Inflammatory macrophage (primary cell): ENCODE data around the gene ZNF521.

Source experiments
- DNase-seq, 2 donors: peaks; one replicate each; pipeline ENCODE4 v3.0.0-alpha.2; 2020 to 2022

The ZNF521 gene

DNA sequence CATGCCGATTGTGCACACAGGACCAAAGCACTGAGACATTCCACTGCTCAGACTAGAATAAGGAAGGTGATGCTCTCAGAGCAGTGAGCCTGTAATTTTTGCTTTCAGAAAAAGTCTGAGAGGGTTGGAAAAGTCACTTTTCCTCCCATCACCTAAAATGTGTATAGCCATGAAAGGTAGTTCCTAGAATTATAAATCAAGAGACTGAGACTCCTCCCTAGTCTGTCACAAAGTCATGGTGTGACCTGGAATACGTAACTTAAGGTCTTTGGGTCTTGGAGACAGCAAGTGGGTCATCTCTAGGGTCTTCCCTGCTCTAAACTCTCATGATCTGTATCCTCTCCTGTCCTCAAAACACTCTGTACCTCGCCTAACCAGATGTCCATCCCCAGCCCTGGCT, 16.9 kb downstream of the ZNF521 start:
- no peak for DNase-seq

DNA sequence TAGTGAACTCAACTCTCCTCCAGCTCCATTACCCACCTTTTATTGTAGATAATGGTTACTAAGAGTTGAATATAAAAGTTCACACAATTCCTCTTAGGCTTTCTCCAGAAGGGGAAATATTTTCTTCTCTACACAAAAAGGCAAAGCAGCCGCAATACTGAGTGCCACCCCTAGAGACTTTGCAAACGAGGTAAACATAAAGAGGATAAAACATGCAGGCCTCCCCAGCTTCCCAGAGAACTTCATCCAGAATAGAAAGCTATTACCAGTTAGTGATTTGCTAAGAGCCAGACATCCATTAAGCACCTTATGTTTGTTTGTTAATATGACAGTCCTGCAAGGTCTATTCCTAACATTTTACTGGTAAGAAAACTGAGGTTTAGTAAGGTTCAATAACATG, 17.4 kb downstream of the ZNF521 start:
- DNase-seq = no peak

DNA sequence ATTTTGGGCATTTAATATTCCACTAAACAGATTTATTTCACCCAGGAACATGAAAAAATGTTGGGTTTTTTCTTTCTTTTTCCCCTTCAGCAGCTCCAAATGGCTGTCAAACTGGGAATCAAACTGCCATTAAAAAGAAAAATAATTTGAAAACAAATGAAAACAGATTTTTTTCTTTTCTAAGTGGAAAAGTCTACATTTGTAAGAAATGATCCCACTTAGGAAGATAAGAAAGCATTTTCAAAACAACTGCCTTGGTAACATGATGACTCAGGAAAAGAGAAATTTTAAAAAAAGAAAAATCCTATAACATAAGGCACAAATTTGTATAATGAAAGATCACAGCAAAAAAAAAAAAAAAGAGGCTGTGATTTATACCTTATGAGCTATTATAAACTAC, 20.0 kb downstream of the ZNF521 start:
- DNase-seq = no peak

DNA sequence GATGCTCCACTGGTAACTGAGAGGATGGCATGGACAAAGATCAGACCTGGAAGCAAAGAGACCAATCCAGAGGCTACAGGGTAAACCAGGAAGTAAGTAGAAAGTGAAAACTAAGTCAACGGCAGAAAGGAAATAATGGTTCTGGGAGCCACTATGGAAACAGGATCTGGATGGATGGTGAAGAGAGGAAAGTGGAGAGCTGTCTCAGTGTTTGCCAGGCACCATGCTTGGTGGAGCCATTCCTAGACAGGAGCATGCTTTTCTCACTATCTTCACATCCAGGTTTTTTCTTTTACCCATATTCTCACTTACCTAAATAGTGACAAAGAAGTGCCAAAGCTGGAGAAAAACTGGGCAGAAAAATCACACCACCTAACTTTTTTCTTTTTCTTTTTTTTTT, 22.2 kb downstream of the ZNF521 start:
- no peak for DNase-seq

DNA sequence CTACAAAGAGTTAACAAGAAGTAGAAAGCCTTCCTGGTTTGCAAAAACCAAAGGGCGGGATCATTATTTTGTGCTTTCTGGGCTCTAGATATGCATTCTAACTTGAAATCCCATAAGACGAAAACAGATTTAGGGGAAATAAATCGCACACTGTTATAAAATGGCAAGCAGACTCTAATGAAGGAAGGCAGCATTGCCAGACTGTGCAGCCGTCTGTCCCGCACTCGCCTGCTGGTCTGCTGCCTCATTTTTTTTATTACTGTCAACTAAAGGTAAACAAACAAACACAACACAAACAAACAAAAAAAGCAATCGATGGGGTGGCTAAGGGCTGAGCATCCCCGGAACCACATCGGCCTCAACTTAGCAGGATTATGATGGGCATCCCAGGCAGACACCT, 24.4 kb downstream of the ZNF521 start:
- no peak for DNase-seq

DNA sequence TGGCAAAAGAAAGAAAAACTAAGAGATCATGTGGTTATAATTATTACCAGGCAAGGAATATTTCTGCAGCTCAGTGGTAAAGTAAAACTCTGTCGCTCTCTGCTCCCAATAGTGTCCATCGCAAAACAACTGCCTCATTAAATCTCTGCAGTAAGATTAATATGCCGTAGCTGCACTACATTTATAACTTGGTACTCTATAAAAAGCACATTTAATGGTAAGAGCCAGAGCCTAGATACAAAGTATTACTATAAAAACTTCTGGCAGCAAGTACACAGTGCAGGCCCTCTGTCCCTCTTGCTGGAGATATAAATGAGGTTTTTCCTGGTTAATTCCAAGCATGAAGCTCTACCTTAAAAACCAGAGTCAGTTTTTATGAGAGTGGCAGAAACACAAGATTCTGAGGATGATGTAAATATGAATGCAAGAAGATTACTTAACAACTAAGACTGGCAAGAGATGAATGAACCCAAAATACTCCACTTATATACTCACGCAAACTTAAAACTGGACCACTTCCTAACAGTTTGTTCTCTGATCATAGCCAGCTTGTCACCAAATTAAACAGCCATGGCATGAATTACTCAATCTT, 25.5 kb downstream of the ZNF521 start:
- no peak for DNase-seq

DNA sequence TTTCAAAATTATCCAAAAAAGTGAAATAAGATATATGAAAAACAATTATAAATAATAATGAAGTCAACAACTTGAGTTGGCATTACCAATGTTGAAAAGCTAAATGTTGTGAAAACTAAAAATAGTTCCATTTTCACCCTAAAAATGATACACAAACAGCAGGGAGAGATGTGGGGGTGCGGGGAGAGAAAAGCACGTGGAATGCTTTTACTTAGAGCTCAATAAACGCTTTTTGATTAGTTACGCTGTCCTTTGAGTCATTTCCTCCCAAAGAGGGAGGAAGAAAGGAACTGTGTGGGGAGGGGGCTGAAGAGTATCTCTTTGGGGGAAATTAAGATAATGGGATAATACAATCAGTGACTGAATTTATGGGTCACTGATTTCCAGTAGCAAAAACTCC, 29.2 kb downstream of the ZNF521 start:
- DNase-seq = no peak

DNA sequence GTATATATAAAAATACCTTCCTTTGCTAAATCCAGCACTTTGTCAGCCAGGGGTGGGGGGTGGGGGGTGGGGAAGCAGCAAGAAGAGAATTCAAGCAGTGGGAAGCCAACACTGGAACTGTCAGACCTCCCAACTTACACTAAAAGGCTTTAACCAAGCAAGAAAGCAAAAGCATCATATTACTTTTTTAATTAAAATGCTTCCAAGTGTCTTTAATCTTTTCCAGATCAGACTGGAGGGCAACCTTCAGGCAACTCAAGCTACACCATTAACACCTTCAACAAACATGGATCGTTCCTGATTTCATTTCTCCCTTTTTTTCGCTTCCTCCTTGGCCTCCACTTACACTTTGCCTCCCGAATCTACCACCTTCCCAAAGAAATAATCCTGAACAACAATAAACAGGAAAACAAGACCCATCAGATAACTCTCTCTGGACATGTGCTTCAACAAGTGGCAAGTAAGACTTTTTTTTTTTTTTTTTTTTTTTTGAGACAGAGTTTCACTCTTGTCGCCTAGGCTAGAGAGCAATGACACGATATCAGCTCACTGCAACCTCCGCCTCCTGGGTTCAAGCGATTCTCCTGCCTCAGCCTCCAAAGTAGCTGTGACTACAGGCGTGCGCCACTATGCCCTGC, 35.5 kb downstream of the ZNF521 start:
- no peak for DNase-seq

DNA sequence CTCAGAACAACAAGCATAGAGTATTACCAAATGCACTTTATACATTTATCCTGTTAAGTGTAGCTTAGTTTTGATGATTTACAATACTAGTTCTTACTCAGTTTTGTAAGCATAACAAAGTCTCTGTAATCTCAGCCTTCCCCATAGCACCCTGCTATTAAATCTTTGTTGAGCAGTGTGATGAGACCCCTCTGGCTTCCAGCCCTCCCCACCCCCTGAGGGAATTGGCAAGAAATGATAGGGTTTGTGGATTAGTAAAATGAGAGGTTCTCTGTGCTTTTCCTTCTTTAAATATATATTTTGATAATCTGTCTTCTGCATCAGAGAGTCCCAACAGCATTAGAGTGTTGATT, 37.2 kb downstream of the ZNF521 start:
- DNase-seq = no peak

DNA sequence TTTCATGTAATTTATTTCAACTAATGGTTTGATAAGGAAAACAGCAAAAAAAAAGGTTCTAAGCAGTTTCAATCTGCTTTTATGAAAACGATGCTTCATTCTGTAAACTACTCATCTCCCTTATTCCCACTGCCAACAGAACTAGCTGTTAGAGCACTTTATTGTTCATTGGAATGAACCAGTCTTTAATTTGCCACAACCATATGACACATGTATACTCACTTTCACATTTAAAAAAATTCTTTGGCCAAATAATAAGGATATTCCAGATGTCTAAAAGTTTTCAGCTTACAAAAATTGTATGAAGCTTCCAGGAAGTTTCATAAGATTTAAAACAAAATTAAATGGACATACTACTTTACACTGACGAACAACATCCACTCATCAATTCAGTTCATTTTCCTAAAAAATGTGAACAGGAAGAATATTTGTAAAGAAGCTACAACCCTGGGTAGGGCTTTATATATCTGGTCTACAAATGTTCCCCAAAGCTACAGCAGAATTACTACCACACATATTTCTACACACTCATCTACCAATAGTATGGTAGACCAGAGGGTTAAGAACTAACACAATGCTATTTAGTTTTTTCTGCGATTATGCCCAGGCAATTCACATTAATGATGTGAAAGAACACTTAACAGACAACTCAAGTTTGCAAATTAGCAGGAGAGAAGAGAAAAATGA, 37.7 kb downstream of the ZNF521 start:
- no peak for DNase-seq

DNA sequence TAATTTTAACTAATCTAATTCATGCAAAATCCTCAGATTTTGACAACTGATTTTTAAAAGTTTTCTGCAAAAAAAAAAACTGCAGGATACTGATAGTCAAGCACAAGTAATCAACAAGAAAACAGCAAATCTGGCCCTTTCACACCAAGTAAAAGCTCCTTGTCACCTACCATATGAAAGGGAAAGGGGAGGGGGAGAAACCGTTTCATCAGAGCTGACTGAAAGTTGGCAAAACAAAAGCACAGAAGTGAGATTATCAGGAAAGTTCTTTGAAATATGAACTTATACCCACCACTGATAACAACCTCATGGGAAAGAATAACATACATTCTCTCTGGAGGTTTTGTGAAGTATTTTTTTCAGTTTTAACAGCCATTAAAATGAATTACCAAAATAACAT, 38.7 kb downstream of the ZNF521 start:
- no peak for DNase-seq

DNA sequence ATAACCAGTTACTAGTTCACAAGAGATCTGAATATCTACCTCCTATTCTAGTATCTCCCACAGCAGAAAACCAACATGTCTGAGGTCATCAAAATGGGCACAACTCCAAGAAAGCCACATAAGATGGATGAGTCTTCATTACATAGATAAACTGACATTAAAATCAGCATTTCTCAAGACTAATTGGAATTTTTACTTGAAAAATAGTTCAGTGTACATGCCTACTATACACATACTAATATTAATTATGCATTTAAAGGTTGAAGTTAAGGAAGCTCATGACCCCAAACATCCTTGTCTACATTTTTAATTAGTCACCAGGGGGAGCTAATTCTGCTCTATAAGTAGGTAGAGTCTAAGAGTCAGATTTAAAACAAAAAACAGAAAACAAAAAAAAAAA, 41.9 kb downstream of the ZNF521 start:
- peak in 1 of 2 donors; percentile 27 for DNase-seq

DNA sequence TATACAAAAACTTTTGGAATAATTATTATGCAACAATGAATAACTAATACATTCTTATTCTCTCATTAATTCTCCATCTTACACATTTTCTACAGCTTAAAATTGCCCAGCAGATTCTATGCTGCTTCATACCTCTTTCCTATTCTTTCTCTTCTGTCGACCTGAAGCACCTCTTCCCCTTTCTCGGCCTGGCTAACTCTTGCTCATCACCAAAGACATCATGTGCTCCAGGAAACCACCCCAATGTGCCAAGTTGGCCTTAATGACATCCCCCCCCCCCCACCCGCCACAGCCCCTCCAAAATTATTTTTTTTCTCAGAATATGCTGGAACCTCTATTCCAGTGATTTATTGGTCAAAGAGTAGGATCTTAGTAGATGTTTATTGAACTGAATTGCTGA, 43.6 kb downstream of the ZNF521 start:
- no peak for DNase-seq

DNA sequence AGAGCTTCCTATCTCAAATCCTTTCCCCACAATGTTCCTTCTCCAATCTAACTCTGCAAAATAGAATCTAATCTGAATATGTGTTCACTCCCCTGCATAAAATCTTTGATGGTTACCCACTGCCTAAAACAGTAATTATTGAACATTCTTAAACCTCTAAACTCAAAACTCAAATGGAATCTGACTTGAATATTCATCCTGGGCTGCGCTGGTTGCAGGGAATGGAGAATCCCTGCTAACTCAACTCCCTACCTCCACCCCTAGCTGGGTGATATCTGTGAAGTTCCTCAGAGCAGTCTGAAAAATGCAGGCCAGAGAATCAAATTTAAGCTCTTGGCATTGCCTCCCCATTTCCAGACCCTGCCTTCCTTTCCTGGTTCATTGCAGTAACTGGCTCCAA, 44.8 kb downstream of the ZNF521 start:
- DNase-seq = no peak

DNA sequence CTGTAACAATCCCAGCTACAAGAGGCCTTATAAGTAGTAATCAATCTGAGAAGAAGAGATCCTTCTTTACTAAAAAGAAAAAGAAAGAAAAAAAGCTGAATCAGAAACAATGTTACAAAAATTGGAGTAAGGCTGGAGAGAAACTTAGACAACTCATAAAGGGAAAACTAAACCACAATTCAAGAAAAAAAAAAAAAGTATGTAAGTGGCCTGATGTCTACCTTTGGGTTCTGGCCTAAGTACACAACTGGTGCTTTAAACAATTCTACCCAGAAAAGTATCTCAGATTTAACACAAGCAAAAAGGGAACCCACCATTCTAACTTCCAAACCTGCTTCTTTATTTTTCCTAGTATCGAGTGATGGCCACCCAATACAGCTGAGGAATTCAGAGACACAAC, 45.3 kb downstream of the ZNF521 start:
- DNase-seq = no peak

DNA sequence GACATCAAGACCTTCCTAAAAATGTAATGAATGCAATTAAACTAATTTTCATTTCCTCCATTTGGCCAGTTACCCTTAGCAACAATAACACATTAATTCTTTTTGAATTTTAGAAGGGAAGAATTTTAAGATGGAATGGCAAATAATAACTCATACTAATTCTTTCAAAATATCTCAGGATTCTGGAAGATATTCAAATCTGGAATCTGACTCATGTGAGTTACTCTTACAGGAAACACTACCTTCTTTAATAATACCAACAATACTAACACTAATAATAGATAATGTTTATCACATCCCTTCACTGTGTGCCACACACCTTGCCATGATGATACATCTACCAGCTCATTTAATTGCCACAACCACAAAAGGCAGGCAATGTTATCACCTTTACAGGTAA, 46.4 kb downstream of the ZNF521 start:
- no peak for DNase-seq

DNA sequence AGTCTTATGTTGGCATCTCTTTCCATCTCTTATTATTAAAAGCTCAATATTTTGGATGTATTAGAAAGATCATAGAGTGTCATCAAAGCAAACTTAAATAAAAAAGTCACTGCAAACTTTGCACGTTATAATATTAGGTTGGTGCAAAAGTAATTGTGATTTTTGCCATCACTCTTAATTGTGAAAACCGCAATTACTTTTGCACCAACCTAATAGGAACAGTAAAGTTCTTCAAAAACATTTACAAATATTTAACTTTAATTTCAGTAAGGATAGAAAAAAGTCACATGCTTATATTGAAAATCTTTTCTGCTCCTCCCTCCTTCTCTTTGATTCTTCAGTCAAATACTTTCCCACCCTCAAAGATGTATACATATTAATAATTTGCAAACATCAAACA, 51.5 kb downstream of the ZNF521 start:
- no peak for DNase-seq

DNA sequence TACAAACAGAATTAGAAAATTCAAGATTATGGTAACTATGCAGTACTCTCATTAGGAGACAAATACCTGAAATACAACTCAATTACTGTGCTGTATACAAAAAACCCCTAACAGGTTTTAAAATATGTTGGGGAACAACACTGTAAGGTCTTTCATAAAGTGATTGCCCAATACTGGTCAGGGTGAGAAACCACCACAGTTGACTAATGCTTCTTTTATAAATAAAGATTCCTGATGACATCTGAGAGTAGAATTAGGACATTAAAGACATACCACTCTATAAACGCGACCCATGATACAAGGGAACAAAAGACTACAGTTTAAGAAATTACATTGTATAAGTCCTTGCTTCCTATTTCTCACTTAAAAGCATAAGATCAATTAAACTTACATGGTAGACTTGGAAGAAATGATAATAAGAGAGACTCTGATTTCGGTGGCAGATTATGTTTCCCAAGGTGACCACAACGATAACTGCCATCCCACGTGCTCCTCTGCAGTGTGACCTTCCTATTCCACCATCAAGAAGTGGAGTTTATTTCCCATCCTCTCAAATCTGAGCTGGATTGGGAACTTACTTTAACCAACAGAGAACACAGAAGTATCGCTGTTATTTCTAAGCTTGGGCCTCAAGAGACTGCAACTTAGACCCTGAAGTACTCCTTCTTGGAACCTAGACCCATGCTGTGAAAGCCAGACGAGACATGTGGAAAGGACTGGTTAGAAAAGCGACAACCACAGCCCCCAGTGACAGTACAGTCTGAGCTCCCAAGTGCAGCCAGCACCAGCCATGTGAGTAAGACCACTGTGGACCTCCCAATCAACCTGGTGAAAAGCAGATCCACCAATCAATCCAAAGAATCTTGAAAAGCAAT, 52.3 kb downstream of the ZNF521 start:
- peak; percentile 63 to 79 for DNase-seq

DNA sequence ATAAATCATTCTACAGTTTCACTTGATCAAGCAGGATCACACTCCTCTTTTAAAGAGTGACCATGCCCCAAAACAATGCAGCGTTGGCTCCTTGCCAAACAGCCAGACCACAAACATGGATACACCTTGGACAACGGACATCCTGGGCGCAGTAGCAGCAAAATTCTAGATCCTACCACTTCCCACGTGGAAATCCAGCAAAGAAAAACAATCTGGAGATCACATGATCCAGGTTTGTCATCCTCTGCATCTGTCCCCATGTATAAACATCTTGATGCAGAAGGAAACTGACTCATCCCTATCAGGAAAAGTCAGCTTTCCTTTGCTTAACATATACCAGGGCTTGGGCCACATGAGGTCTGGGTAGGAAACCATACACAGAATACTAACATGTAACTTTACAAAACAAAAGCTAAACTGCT, 53.1 kb downstream of the ZNF521 start:
- peak; percentile 49 to 60 for DNase-seq

DNA sequence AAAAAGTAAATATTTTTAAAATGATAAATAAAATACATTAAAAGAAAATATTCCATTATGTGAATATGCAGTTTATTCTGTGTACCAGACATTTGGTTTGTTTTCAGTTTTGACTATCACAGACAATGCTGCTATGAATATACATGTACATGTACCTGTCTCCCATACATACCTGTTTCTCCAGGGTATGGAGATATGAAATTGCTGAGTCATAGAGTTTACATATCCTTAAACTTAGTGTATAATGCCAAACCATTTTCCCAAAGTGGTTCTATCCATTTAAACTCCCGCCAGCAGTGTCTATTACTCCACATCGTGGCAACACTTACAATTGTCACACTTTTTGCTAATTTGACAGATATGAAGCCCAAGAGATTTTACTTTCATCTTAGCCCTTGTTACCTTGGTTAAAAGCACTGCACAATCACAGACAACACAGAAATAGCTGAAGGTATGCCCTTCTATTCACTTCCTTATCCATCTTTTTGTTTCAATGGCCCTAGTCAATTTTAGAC, 56.3 kb downstream of the ZNF521 start:
- no peak for DNase-seq

DNA sequence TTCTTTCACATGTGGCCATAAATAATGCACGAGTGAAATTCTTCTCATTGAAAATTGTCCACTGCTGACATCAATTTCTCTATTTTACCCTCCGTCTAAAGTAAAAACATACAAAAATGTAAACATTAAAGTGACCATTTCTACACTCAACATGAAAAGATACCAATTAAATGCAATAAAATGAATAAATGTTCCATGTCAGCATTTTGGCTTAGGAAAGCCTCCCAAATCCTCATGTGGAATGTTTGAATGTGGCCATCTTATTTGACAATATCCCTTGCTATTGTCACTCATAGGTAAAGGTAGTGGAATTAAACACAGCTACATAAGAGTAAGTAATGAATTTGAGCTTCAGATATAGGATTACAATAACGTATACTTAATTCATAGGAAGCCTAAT, 60.8 kb downstream of the ZNF521 start:
- no peak for DNase-seq

DNA sequence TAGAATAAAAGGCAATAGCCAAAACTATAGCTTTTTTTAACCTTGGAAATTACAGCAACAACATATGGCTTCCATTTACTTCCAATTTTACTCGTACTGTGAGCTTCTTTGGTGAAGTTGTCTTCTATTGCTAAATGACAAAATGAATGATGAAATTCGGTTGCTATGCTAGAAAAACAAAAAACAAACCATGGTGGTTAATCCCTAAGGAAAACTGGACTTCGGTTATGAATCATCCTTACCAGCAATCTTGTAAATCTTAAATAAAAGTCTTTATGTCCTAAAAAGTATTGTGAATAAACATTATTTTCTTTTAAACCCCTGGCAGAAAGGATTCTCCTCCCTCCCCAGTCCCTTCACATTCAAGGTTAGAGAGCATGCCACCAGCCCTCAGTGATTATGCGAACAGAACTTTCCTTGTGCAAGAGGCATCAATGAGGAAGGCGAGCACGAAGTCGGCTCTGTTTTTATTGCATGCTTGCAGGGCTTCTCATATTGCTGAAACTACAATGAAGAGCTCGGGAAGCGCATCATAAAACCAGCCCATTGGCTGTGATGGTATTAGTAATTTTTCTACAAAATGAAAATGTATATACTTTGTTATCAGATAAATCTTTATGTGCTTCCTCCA, 62.9 kb downstream of the ZNF521 start:
- DNase-seq = peak; percentile 23 to 38
